ENCODE data around the gene APBA2.
"Not testable (repeated sequence)": the region's sequence is repeated elsewhere in the genome, so short reads cannot be mapped to it uniquely, and the experiment has no call there.

Gene APBA2

DNA sequence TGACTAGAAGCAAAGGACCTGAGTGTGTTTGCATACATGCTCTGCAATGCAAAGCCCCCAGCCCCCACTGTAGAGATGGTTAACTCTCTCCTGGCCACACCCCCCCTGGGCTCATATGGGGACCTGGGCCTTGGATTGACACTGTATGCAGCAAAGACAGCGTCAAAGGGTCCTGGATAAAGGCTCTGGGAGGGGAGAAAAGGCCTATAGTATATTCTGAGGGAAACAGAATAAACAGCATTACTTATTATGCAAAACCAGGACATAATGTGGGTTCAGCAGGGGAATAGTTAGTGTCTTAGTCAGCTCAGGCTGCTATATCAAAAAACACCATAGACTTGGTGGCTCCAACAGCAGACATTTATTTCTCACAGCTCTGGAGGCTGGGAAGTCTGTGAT is 158.7 kb downstream of the APBA2 start:
- no peak for DNase-seq

GRCh38 chr15:29045161-29045560 is 159.4 kb downstream of the APBA2 start:
- DNase-seq, result not testable (repeated sequence)

GRCh38 chr15:29045717-29046116 is 159.9 kb downstream of the APBA2 start:
- DNase-seq, result no peak

- no peak for DNase-seq
Observed at GRCh38 chr15:29046281-29046810, 160.6 kb downstream of the APBA2 start.

GRCh38 chr15:29046977-29047376 is 161.2 kb downstream of the APBA2 start:
- no peak for DNase-seq

DNA sequence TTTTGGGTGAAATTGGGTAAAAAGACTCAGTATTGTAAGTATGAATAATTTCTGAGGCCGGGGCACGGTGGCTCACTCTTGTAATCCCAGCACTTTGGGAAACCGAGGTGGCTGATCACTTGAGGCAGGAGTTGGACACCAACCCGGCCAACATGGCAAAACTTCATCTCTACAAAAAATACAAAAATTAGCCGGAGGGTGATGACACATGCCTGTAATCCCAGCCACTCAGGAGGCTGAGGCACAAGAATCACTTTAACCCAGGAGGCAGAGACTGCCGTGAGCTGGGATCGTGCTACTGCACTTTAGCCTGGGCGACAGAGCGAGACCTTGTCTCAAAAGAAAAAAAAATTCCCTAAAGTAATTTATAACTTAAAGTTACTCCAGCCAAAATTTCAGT is 162.2 kb downstream of the APBA2 start:
- DNase-seq, result no peak

GRCh38 chr15:29050870-29051269 is 165.1 kb downstream of the APBA2 start:
- DNase-seq, result no peak

DNA sequence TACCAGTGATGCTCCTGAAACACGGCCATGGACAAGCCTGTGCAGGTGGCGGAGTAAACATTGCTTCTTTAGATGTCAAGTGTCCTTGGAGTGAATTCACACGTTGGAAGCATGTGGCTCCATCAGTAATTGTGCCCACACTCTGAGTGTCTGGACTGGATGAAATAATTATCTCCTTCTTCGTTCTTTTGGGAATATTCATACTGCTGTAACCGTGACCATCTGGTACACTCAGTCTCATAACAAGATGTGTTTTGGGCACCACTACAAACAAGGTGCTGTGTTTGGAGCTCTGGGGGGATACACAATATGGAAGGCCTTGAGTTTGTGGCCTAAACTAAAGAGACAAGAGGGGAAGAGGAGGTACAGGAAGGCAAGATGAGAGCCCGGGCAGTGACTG is 165.6 kb downstream of the APBA2 start:
- DNase-seq, result no peak

DNA sequence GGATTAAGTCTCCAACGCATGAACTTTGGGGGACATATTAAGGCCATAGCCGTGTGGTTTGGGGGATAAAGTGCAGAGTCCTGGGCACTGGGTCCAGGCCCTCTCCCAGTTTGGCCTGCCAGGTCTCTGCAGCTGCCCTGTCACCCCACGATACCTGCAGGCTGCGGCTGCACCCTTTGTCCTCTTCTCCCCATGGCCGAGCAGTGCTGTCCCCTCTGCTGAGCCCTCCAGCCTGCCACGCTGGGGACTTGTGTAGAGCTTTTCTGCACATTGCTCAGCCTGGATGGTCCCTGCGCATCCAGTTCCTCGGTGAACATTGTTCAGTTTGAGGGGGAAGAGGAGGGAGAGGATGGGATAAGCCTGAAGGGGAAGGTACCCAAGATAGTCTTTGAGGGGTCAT is 167.2 kb downstream of the APBA2 start:
- DNase-seq, result no peak

- DNase-seq, result no peak
Observed at GRCh38 chr15:29053661-29054131, 167.9 kb downstream of the APBA2 start.

GRCh38 chr15:29054171-29055045 is 168.6 kb downstream of the APBA2 start:
- no peak for DNase-seq

GRCh38 chr15:29055876-29056275 is 170.1 kb downstream of the APBA2 start:
- DNase-seq, result no peak

- no peak for DNase-seq
Observed at GRCh38 chr15:29056839-29057450, 171.2 kb downstream of the APBA2 start.

DNA sequence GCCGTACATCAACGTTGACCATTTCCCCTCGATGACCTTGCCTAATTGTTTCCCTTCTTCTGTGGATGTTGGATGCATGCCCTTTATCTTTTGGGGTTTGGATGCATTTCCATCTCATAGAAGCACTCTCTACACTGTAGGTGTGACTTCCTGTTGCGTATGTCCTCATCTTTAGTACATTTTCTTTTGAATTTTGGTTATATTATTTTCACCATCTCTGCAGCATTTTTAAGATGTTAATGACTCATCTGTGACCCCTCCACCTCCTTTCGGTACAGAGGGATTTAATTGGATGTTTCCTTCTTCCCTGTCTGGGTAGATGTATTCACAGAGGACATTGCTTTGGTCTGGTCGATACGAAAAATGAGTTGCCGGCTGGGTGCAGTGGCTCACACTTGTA is 172.1 kb downstream of the APBA2 start:
- no peak for DNase-seq

- no peak for DNase-seq
Observed at GRCh38 chr15:29058903-29059539, 173.2 kb downstream of the APBA2 start.

- DNase-seq, result no peak
Observed at GRCh38 chr15:29059871-29060640, 174.3 kb downstream of the APBA2 start.

GRCh38 chr15:29061746-29062145 is 176.0 kb downstream of the APBA2 start:
- no peak for DNase-seq

DNA sequence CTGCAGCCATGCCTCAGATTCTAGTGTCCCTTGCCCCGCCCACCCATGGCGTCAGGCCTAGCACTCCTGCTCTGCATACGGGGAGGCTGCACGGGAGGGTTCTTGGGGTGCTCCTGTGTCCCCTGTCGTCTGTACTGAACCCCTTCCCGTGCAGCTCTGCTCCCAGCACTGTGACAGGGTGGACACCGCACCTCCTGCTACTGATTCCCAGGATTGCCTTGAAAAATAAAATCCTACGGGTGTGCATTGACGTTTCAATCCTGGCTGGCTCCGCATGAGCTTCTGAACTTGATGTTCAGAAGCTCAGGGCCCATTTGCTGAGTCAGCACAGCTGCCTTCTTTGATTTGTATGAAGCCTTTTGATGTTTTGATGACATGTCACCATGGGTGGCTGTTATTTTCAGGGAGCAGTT is 176.4 kb downstream of the APBA2 start:
- DNase-seq, result no peak

GRCh38 chr15:29062626-29063025 is 176.9 kb downstream of the APBA2 start:
- no peak for DNase-seq

DNA sequence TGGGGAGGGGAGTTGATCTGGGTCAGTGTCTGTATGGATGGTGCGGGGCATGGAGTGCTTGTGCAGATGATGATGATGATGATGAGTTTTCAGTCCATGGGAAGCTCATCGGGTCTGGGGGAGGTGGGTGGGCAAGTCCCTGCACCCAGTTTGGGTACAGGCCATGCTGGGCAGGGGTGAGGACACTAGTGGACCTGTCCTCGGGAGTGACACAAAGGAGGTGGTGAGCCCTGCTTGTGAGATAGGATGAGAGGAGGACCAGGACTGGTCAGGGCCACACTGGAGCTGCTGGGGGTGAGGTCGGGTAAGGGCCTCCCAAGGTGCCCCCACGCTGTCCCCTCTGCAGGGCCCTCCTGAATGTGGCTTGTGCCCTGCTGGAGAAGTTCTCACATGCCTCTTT is 177.9 kb downstream of the APBA2 start:
- no peak for DNase-seq

GRCh38 chr15:29064290-29064689 is 178.5 kb downstream of the APBA2 start:
- no peak for DNase-seq

GRCh38 chr15:29064731-29065130 is 179.0 kb downstream of the APBA2 start:
- DNase-seq, result no peak

- DNase-seq, result no peak
Observed at GRCh38 chr15:29065571-29065970, 179.8 kb downstream of the APBA2 start.
